Psoas muscle (tissue), 8 donors: ENCODE measurements around the gene DIP2C. TPM values are rescaled to one million over a fixed set of nuclear protein-coding genes. Genes with fewer than 3 reads are reported as not detected.

Experiments used
- ATAC-seq, 4 donors: fragments of 200-7000 bp; cut with Tn5 transposase; one replicate each; pipeline ENCODE4 v1.9.1; 2020; ENCODE audit warnings: moderate library complexity in 3 of 4, mild to moderate bottlenecking in 2 of 4
- DNase-seq, 2 donors: peaks; one replicate each; pipeline ENCODE4 v3.0.0-alpha.2; 2020
- H3K27ac ChIP-seq: fragments of 200-600 bp; one replicate; pipeline ENCODE4 v1.8.0; 2022
- H3K27me3 ChIP-seq, 3 donors: fragments of 200-600 bp in 1 of 3; one replicate each; pipeline versions ENCODE4 v1.6.1 to v1.8.0; 2013 to 2022; ENCODE audit warnings: low read length in 2 of 3, mild to moderate bottlenecking in 2 of 3, moderate library complexity in 1 of 3; ENCODE audit not compliant: insufficient read depth in 3 of 3
- H3K36me3 ChIP-seq, 2 donors: fragments of 200-600 bp in 1 of 2; one replicate each; pipeline versions ENCODE4 v1.6.1 to v1.8.0; 2013 to 2022; ENCODE audit warnings: low read depth in 1 of 2, mild to moderate bottlenecking in 1 of 2, moderate library complexity in 1 of 2; ENCODE audit not compliant: insufficient read depth in 1 of 2
- H3K4me1 ChIP-seq: fragments of 200-600 bp; one replicate; pipeline ENCODE4 v1.8.0; 2022
- H3K4me3 ChIP-seq: fragments of 200-600 bp; one replicate; pipeline ENCODE4 v1.8.0; 2022; ENCODE audit warnings: mild to moderate bottlenecking
- H3K9me3 ChIP-seq: fragments of 200-600 bp; one replicate; pipeline ENCODE4 v1.8.0; 2022
- WGBS, 3 donors: extraction: QIAGEN DNeasy Blood & Tissue Kit; methylation state at CpG; one replicate each; pipeline versions ENCODE4 v1.1.6 to v1.1.7; 2013; 5-methylcytosine and 5-hydroxymethylcytosine counted together
- intact Hi-C, 2 donors: fragments of 100-400 bp; cut with DNase I; formaldehyde crosslinking; loops; one replicate each; pipeline versions ENCODE4 v1.11.0 to v1.14.2; 2022
- polyA plus RNA-seq, 3 donors: library from polyadenylated mRNA; stranded (reverse); fragments of 200-250 nt; gene quantifications; one replicate each; pipeline ENCODE4 v1.2.3, GENCODE V29; 2013
- total RNA-seq, 4 donors: library from RNA; stranded (reverse); fragmentation: NEBNext Ultra II Directional in 2 of 4; extraction: Animal tissue kit (Norgen Biotek cat#: 25700) in 2 of 4; gene quantifications; one replicate each; pipeline versions ENCODE4 v1.2.1 to v1.2.4, GENCODE V29; 2021 to 2023
- TF ChIP-seq, protein P1 (sequence below): fragments of 200-600 bp; IDR thresholded peaks from one replicate; pipeline ENCODE4 v1.8.0; 2022; ENCODE audit warnings: antibody characterized with exemption
- donor health status: healthy with polysubstance abuse.
- donor health status: DM: no; HTN: no; CAD: no; lungs with moderate emphysema.
- donor health status: Bipolar disorder and iron deficiency.
- donor health status: healthy.
- donor health status: DM: yes; HTN: yes; CAD: no.
- donor health status: DM: no; HTN: no; CAD: no.
- donor health status: DM: no; HTN: no; CAD: no.
- donor health status: DM: yes; HTN: yes; CAD: no.

Gene DIP2C
- total and polyA plus RNA-seq, 7 donors: 7.7 to 32.0 (median 25.0) TPM

DNA sequence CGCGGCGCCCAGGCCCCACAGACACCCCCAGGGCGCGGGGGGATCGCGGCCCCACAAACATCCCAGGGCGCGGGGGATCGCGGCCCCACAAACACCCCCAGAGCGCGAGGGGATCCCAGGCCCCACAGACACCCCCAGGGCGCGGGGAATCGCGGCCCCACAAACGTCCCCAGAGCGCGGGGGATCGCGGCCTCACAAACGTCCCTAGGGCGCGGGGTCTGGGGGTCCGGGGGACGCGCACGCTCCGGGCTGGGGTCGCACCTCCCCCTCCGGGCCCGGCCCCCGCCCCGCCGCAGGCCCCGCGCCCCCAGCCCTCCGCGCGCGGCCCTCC, 382 bp downstream of the DIP2C start:
- peaks cover 13% of the 10 kb centered on the region for H3K4me1 ChIP-seq
- intact Hi-C loops: loop anchor here in 1 of 2 donors (5.0 kb wide), 1 partner anchor 98 kb away; no protein-coding TSS in a partner anchor
- H3K36me3 ChIP-seq: no peaks in the 10 kb centered on the region
- ATAC-seq (peak in 2 of 4 donors; percentile 3 to 45), DNase-seq (no peak)
- H3K27me3 ChIP-seq: no peaks in the 10 kb centered on the region
- H3K9me3 ChIP-seq: no peaks in the 10 kb centered on the region
- WGBS, 3 donors: 0 to 1% (median 1%) methylated on average over 19 to 42 of the region's 42 CpGs
- peak overlapping the region; percentile 90 for H3K4me3 ChIP-seq
- TF ChIP-seq, protein P1, sequence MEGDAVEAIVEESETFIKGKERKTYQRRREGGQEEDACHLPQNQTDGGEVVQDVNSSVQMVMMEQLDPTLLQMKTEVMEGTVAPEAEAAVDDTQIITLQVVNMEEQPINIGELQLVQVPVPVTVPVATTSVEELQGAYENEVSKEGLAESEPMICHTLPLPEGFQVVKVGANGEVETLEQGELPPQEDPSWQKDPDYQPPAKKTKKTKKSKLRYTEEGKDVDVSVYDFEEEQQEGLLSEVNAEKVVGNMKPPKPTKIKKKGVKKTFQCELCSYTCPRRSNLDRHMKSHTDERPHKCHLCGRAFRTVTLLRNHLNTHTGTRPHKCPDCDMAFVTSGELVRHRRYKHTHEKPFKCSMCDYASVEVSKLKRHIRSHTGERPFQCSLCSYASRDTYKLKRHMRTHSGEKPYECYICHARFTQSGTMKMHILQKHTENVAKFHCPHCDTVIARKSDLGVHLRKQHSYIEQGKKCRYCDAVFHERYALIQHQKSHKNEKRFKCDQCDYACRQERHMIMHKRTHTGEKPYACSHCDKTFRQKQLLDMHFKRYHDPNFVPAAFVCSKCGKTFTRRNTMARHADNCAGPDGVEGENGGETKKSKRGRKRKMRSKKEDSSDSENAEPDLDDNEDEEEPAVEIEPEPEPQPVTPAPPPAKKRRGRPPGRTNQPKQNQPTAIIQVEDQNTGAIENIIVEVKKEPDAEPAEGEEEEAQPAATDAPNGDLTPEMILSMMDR: no peak
- H3K27ac ChIP-seq: peak overlapping the region; percentile 84

DNA sequence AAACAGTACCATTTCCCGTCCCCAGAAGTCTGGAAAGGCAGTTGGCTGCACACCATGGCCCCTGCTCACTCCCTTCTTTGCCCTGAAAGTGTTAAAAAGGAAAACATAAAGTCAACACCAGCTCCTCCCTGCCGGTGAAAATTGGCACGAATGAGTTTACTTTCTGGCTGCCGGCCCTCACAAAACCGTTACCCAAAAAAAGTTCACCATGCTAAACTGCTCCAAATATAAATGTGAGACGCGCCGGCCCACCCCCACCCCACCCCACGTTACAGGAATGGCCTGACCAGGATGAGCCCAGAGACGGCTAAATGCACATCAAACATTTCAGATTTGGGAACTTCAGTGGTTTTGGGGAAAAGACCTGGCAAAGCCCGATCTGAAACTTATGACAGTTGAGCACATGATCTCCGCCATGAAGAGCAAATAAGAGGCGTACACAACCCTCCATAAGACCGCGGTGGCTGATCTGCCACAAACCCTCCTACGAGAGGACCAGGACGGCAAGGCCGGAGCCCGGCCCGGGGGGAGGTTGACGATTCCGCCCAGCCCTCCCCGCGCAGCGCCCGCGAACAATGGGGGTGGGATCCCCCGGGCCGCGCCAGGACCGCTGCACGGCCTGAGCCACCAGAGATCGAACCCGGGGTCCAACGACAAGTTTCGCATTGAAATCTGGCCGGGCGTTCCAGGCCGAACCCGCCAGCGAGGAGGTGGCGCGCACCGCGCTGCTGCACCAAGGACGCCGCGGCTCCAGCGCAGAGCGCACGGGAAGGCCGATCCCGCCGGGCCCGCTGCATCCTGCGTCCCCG, 952 bp downstream of the DIP2C start:
- intact Hi-C loops: loop anchor here in 1 of 2 donors (5.0 kb wide), 1 partner anchor 99 kb away; no protein-coding TSS in a partner anchor
- no peaks in the 10 kb centered on the region for H3K9me3 ChIP-seq
- peak; percentile 32 to 68 (median 60) for ATAC-seq
- H3K27ac ChIP-seq: peak overlapping the region; percentile 84
- no peaks in the 10 kb centered on the region for H3K27me3 ChIP-seq
- DNase-seq: peak; percentile 44 to 66
- no peaks in the 10 kb centered on the region for H3K36me3 ChIP-seq
- H3K4me1 ChIP-seq: peaks cover 16% of the 10 kb centered on the region
- TF ChIP-seq, protein P1: no peak
- WGBS, 3 donors: 1 to 3% (median 2%) methylated on average over 37 to 57 of the region's 57 CpGs
- peak overlapping the region; percentile 90 for H3K4me3 ChIP-seq

DNA sequence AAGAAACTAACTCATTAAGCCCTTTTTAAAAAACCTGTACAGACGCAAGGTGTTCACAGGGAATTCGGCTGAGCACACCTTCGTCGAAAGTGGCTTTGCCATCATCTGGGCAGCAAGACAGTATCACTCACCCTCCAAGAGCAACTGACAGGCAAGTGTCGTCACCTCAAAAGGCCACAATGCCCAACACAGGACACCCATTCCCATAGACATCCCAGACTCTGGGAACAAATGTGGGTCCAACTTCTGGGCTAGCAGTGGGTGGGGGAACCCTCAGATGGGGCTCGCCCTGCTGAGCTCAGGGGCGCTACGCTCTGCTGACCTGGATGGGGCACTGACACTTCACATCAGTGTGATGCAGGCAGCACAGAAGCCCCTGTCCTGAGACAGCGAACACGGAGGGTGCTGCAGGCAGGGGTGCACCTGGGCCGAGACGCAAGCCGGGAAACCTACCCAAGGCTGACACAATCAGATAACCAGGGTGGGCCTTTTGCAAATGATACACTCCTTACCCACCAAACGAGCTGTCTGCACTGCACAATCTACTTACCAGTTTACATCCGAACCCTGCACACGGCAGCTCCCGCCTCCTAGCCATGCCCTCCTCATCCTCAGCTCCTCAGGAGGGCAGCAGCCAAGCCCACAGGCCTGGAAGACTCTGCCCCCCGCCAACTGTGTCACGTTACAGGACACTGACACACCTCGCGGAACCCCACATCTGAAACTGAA, 1.7 kb downstream of the DIP2C start:
- H3K36me3 ChIP-seq: no peaks in the 10 kb centered on the region
- TF ChIP-seq, protein P1: no peak
- ATAC-seq (no peak), DNase-seq (no peak)
- H3K4me1 ChIP-seq: peaks cover 16% of the 10 kb centered on the region
- no peaks in the 10 kb centered on the region for H3K27me3 ChIP-seq
- H3K27ac ChIP-seq: peak overlapping the region; percentile 84
- no peaks in the 10 kb centered on the region for H3K9me3 ChIP-seq
- WGBS, 3 donors: 60 to 70% (median 66%) methylated on average over 21 of the region's 21 CpGs
- intact Hi-C loops: loop anchor here in 1 of 2 donors (5.0 kb wide), 1 partner anchor 100 kb away; no protein-coding TSS in a partner anchor
- H3K4me3 ChIP-seq: peak overlapping the region; percentile 90

DNA sequence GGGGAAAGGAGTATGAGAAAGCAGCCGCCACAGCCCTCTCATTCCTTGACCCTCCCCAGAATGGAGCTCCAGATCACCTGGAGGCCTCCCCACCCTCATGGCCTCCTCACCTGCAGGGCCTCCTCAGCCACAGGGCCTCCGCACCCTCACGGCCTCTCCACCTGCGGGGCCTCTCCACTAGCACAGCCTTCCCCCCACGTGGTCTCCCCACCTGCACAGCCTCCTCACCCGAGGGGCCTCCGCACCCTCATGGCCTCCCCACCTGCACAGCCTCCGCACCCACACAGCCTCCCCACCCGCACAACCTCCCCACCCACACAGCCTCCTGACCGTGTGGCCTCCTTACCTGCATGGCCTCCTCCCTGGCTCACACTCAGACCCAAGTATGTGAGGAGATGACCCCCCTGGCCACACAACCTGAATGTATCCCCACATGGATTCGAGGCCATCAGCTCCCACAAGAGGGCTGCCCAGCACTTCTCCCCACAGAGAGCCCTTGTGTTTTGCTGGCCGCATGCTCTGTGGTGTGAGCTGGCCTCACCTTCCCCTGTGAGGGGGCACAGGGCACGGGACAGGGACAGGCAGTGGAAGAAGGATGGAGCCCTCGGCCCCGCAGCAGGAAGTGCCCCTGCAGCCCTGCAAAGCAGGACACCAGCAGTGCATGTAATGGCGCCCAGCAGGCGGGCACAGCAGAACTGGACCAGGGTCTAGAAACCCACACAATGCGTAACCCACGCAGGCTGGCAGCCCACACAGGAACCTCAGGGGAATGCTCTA, 3.1 kb downstream of the DIP2C start:
- Histone ChIP-seq H3K9me3 (no peaks in the 10 kb centered on the region), H3K4me1 (peaks cover 28% of the 10 kb centered on the region), H3K36me3 (no peaks in the 10 kb centered on the region), H3K4me3 (no peak overlapping the region), H3K27ac (no peak overlapping the region), H3K27me3 (no peaks in the 10 kb centered on the region)
- intact Hi-C loops: loop anchor here in 1 of 2 donors (5.0 kb wide), 1 partner anchor 101 kb away; no protein-coding TSS in a partner anchor
- 94 to 98% (median 96%) methylated on average over 19 of the region's 19 CpGs for WGBS, 3 donors
- TF ChIP-seq, protein P1: no peak
- DNase-seq: no peak
- no peak for ATAC-seq
